Common myeloid progenitor, CD34-positive (primary cell): Measurements from ENCODE around the gene RAB5B.

ENCODE experiments used
- CTCF ChIA-PET: fragments of 350-600 bp; sonication (Branson Sonifier 250); formaldehyde crosslinking; loops from one replicate; lab custom pipeline; 2021; ENCODE audit warnings: antibody characterized with exemption; lab: Charles Lee
- POLR2A ChIA-PET: fragments of 350-600 bp; sonication (Branson Sonifier 250); formaldehyde crosslinking; loops from one replicate; lab custom pipeline; 2021; ENCODE audit warnings: antibody characterized with exemption; lab: Charles Lee
- DNase-seq, 3 donors: peaks; one replicate each; pipeline versions ENCODE4 v3.0.0 to v3.0.0-alpha.2; 2013
- H3K27ac ChIP-seq, 2 experiments: 1 replicate in 1 of 2; 2 replicates in 1 of 2; pipeline ENCODE4 v1.7.0; 2013; ENCODE audit warnings: inconsistent platforms in 2 of 2, low read length in 2 of 2, mild to moderate bottlenecking in 2 of 2, low read depth in 1 of 2, moderate library complexity in 1 of 2; ENCODE audit not compliant: severe bottlenecking in 2 of 2, insufficient read depth in 1 of 2, poor library complexity in 1 of 2
- H3K27me3 ChIP-seq, 5 experiments: replicated peaks in 2 of 5; 1 replicate in 3 of 5; 2 replicates in 2 of 5; pipeline versions ENCODE4 v1.6.1 to v1.7.0; 2013; ENCODE audit warnings: low read length in 4 of 5, mild to moderate bottlenecking in 2 of 5, moderate library complexity in 2 of 5, inconsistent platforms in 1 of 5; ENCODE audit not compliant: insufficient read depth in 5 of 5, control insufficient read depth in 4 of 5
- H3K36me3 ChIP-seq, 4 experiments: 1 replicate in 2 of 4; 2 replicates in 2 of 4; pipeline versions ENCODE4 v1.6.1 to v1.7.0; 2013; ENCODE audit warnings: low read length in 3 of 4, control low read depth in 1 of 4, mild to moderate bottlenecking in 1 of 4; ENCODE audit not compliant: control insufficient read depth in 4 of 4, insufficient read depth in 4 of 4
- H3K4me1 ChIP-seq, 4 experiments: 1 replicate in 3 of 4; 2 replicates in 1 of 4; pipeline versions ENCODE4 v1.6.1 to v1.7.1; 2013; ENCODE audit warnings: low read length in 3 of 4, mild to moderate bottlenecking in 3 of 4, control low read depth in 1 of 4, inconsistent platforms in 1 of 4, moderate library complexity in 1 of 4; ENCODE audit not compliant: control insufficient read depth in 4 of 4, insufficient read depth in 4 of 4; ENCODE audit errors: control extremely low read depth in 1 of 4
- H3K4me3 ChIP-seq, 7 experiments: 1 replicate in 4 of 7; 2 replicates in 3 of 7; pipeline versions ENCODE4 v1.5.1 to v1.7.0; 2013; ENCODE audit warnings: mild to moderate bottlenecking in 7 of 7, low read length in 6 of 7, moderate library complexity in 6 of 7, inconsistent platforms in 2 of 7, low read depth in 2 of 7, control low read depth in 1 of 7; ENCODE audit not compliant: insufficient read depth in 4 of 7, control insufficient read depth in 1 of 7; ENCODE audit errors: extremely low read depth in 1 of 7
- H3K9me3 ChIP-seq, 5 experiments: 1 replicate in 4 of 5; 2 replicates in 1 of 5; pipeline versions ENCODE4 v1.6.1 to v1.7.1; 2013; ENCODE audit warnings: low read length in 4 of 5, mild to moderate bottlenecking in 2 of 5, inconsistent platforms in 1 of 5, low read depth in 1 of 5, moderate library complexity in 1 of 5; ENCODE audit not compliant: control insufficient read depth in 4 of 5, insufficient read depth in 2 of 5; ENCODE audit errors: control extremely low read depth in 1 of 5
- WGBS: methylation state at CpG from one replicate; pipeline ENCODE4 v1.1.5; 2013; ENCODE audit not compliant: insufficient coverage; 5-methylcytosine and 5-hydroxymethylcytosine counted together

The RAB5B gene

DNA sequence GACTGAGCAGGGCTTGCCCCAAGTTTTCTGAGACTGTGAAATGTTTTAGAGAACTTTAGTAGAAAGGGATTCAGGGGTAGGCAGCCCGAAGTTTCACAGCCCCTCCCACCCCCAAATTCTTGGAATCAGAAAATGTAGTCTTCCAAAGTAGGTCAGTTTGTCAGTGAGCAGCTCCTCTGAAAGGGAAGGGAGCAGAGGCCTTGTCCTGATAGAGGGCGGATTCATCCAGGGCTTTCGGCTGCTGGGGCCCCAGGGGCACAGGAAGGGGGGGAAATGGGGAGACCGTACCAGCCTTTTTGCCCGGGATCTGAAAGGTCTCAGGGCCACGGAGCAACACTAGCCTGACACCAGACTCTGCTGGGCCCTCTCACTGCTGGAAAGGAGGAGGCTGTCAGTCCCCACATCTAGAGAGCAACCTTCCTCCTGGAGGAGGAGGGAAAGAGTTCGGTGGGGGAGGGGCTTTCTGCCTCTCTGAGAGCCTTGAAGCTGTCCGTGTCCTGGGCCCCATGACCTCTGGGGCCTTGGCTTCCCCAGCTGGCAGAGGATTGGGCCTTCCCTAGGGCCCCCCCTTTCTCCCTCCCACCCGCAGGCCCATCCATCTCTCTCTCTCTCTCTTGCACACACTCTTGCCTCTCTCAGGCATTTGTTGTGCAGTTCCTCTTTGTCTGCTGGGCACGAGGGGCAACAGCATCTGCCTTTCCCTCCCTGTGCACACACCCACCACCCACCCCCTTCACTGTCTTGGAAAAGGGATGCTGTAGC is 46.7 kb downstream of the RAB5B start, which contains the start of gene IKZF4:
TSS of gene IKZF4 (plus strand) at position 621 of the 762 bp plus-strand sequence. CDS start 451 bp downstream, outside the sequence.
- peaks cover 13 to 31% (median 29%) of the 10 kb centered on the region in 4 experiments for H3K4me1 ChIP-seq
- peaks cover 0 to 14% (median 12%) of the 10 kb centered on the region in 4 experiments for H3K36me3 ChIP-seq
- H3K9me3 ChIP-seq, result no peaks in the 10 kb centered on the region
- no peaks in the 10 kb centered on the region for H3K27me3 ChIP-seq
- peak; percentile 60 to 91 (median 83) for DNase-seq
- 1% methylated on average over 7 of the region's 10 CpGs for WGBS
- ChIA-PET POLR2A (interaction anchor here (0.5 kb wide), 2 partner anchors 34 to 96 kb away, joined by 3 to 4 read pairs; partner anchors contain the start of gene RPL41), CTCF (interaction anchor here (3.9 to 14.1 kb wide), 2 partner anchors 9 to 24 kb away, joined by 23 to 290 read pairs; partner anchors contain the start of gene SUOX)
- H3K27ac ChIP-seq, result peak within 1 kb of the TSS; percentile 61 to 84
- peak within 1 kb of the TSS; percentile 30 to 84 (median 68) for H3K4me3 ChIP-seq

DNA sequence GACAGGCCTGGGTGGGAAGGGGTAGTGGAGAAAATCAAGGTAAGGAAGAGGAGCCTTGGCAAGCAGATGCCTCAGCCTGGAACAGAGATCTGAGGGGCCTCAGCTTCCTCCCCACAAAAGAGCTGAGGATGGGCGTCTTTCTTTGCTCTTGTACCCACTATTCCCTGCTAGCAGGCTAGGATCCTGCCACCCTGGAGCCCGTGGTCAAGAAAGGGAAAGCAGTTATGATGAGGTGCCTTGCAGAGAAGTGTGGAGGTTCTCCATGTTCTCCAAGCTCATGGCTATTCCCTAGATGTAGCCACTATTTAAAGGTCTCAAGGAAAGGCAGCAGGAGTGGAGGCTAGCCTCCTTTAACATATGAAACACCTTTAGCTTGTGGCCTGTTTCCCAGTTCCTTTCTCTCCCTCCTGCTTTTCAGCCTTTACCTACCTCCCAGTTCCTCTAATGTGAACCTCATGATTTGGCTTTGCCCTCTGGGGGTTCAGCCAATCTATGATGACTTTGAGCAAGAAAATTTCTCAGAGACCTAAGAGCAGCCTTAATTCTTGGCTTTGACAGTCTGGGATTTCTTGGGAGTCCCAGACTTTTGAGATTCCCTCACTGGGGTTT is 48.1 kb downstream of the RAB5B start:
- Histone ChIP-seq H3K4me1 (peaks cover 13 to 31% (median 29%) of the 10 kb centered on the region in 4 experiments), H3K4me3 (peak overlapping the region; percentile 5 to 84 (median 68)), H3K27ac (peak overlapping the region in 1 of 2 experiments; percentile 84), H3K36me3 (peaks cover 0 to 25% (median 19%) of the 10 kb centered on the region in 4 experiments), H3K9me3 (no peaks in the 10 kb centered on the region), H3K27me3 (no peaks in the 10 kb centered on the region)
- POLR2A ChIA-PET, result interaction anchor here (1.0 kb wide), 1 partner anchor 48 kb away, joined by 3 read pairs; the partner anchor contains the start of gene RAB5B
- WGBS, result no CpG with 5 or more reads among the region's 2 CpGs
- DNase-seq, result no peak
- CTCF ChIA-PET, result interaction anchor here (1.6 to 14.1 kb wide), 3 partner anchors 8 to 26 kb away, joined by 4 to 290 read pairs (median 7); partner anchors contain the start of gene SUOX

DNA sequence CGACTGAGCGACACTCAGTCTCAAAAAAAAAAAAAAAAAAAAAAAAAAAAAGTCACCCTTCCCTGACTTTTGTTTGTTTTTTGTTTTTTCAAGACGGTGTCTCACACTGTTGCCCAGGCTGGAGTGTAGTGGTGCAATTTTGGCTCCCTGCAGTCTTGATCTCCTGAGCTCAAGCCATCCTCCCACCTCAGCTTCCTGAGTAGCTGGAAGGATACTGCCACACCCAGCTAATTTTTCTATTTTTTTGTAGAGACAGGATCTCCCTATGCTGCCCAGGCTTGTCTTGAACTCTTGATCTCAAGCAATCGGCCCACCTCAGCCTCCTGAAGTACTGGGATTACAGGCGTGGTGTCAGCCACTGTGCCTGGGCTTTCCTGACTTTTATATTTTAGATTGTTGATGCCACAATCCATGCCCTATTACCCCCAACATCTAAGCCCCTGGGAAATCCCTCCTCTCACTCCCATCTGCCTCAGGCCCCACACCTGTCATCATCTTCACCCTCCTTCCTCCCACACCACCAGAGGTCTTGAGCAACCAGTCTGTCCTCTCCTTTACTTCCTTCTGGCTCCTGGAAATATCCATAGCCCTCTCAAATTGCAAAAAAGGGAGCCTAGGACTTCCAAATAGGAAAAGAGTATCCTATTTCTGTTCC is 54.8 kb downstream of the RAB5B start:
- ChIA-PET CTCF (interaction anchor here (0.6 to 14.1 kb wide), 18 partner anchors 9 to 313 kb away, joined by 3 to 290 read pairs (median 8); partner anchors contain the start of genes BLOC1S1, DGKA, IKZF4 and ORMDL2), POLR2A (no interaction called here)
- DNase-seq, result no peak
- H3K27me3 ChIP-seq, result no peaks in the 10 kb centered on the region
- peaks cover 13 to 70% (median 48%) of the 10 kb centered on the region in 4 experiments for H3K36me3 ChIP-seq
- H3K4me1 ChIP-seq, result no peaks in the 10 kb centered on the region
- no peaks in the 10 kb centered on the region for H3K9me3 ChIP-seq
- no peak overlapping the region for H3K27ac ChIP-seq
- WGBS, result 86% methylated on average over 3 of the region's 5 CpGs
- no peak overlapping the region for H3K4me3 ChIP-seq

GRCh38 chr12:56029166-56029519 is 55.3 kb downstream of the RAB5B start:
- Histone ChIP-seq H3K4me3 (no peak overlapping the region), H3K9me3 (no peaks in the 10 kb centered on the region), H3K27me3 (no peaks in the 10 kb centered on the region), H3K36me3 (peaks cover 13 to 71% (median 49%) of the 10 kb centered on the region in 4 experiments), H3K4me1 (no peaks in the 10 kb centered on the region), H3K27ac (no peak overlapping the region)
- ChIA-PET CTCF (interaction anchor here (0.5 to 14.1 kb wide), 20 partner anchors 10 to 292 kb away, joined by 3 to 290 read pairs (median 7); partner anchors contain the start of genes DGKA, IKZF4, ORMDL2 and SUOX), POLR2A (interaction anchor here (0.7 to 0.9 kb wide), 3 partner anchors 34 to 304 kb away, joined by 3 read pairs; no protein-coding TSS in a partner anchor)
- DNase-seq, result no peak

DNA sequence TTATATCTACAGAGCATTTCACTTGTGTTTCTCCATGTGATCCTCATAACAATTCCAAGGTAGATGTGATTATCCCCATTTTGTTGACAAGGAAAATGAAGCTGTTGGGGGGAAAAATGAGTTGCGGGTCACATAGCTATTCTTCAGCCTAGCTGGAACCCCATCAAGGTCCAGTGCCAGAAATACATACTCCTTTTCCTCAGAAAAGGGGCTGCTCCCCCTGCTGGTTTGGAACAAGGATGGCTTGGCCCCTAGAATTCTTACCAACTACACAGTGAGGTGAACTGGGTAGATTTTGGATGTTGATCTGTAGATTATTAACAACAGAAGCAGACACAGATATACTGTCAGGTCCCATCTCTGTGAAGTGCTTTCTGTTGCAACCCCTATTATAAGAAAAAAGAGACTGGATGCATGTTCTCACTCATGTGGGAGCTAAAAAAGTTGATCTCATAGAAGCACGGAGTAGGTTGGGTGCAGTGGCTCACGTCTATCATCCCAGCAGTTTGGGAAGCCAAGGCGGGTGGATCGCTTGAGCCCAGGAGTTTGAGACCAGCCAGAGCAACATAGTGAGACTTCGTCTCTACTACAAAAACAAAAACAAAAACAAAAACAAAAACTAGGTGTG is 55.9 kb downstream of the RAB5B start:
- no peaks in the 10 kb centered on the region for H3K27me3 ChIP-seq
- no peaks in the 10 kb centered on the region for H3K9me3 ChIP-seq
- WGBS, result 100% methylated on average over 2 of the region's 6 CpGs
- DNase-seq, result peak; percentile 63 to 82 (median 75)
- no peak overlapping the region for H3K27ac ChIP-seq
- H3K4me1 ChIP-seq, result no peaks in the 10 kb centered on the region
- ChIA-PET CTCF (interaction anchor here (0.5 to 14.1 kb wide), 20 partner anchors 10 to 293 kb away, joined by 3 to 290 read pairs (median 7); partner anchors contain the start of genes DGKA, IKZF4, ORMDL2 and SUOX), POLR2A (interaction anchor here (0.7 to 0.9 kb wide), 3 partner anchors 34 to 305 kb away, joined by 3 read pairs; no protein-coding TSS in a partner anchor)
- no peak overlapping the region for H3K4me3 ChIP-seq
- H3K36me3 ChIP-seq, result peaks cover 13 to 73% (median 51%) of the 10 kb centered on the region in 4 experiments

- ChIA-PET POLR2A (no interaction called here), CTCF (interaction anchor here (1.0 to 5.3 kb wide), 4 partner anchors 36 to 58 kb away, joined by 3 to 31 read pairs (median 6); partner anchors contain the start of genes RAB5B and SUOX)
- Histone ChIP-seq H3K27ac (no peak overlapping the region), H3K4me1 (no peaks in the 10 kb centered on the region), H3K4me3 (no peak overlapping the region), H3K36me3 (peaks cover 18 to 75% (median 54%) of the 10 kb centered on the region in 4 experiments), H3K9me3 (no peaks in the 10 kb centered on the region), H3K27me3 (no peaks in the 10 kb centered on the region)
- no peak for DNase-seq
- 86% methylated on average over 1 of the region's 1 CpG for WGBS
Measured at GRCh38 chr12:56031987-56032386, 58.1 kb downstream of the RAB5B start.
